Tibial nerve (tissue), 4 donors: Measurements from ENCODE around the gene WBP1.
"Not testable (repeated sequence)": the region's sequence is repeated elsewhere in the genome, so short reads cannot be mapped to it uniquely, and the experiment has no call there.

Source experiments
- CTCF ChIP-seq, 5 experiments: fragments of 200-600 bp in 3 of 5; fragments of 450-650 bp in 2 of 5; sonication (generic) in 3 of 5; IDR thresholded peaks; one replicate each; pipeline ENCODE4 v1.5.1; 2016 to 2019; ENCODE audit warnings: antibody characterized with exemption in 5 of 5, mild to moderate bottlenecking in 3 of 5, moderate library complexity in 2 of 5
- EP300 ChIP-seq, 2 donors: sonication (generic); formaldehyde crosslinking; IDR thresholded peaks; one replicate each; pipeline ENCODE4 v1.6.1; 2017; ENCODE audit warnings: antibody characterized with exemption in 2 of 2, mild to moderate bottlenecking in 1 of 2
- POLR2A ChIP-seq, 2 donors: fragments of 450-650 bp; IDR thresholded peaks; one replicate each; pipeline ENCODE4 v1.6.1; 2017; ENCODE audit warnings: antibody characterized with exemption in 2 of 2, mild to moderate bottlenecking in 2 of 2, moderate library complexity in 2 of 2

GRCh38 chr2:74459503-74460118 is 1.4 kb downstream of the WBP1 start:
- TF ChIP-seq CTCF, POLR2A, EP300 (IDR thresholded peaks at IDR 0.05): not testable (repeated sequence)
